GM23338 (cell line): ENCODE results near the gene GRK4.

Experiments used
- CREB1 ChIP-seq: fragments of 250-450 bp; sonication (Bioruptor Pico); IDR thresholded peaks from 2 replicates; pipeline ENCODE4 v1.5.0; 2020; ENCODE audit warnings: low read depth, mild to moderate bottlenecking, moderate library complexity
- CTCF ChIP-seq, 2 experiments: fragments of 200-600 bp in 1 of 2; sonication (generic) in 1 of 2; conservative IDR thresholded peaks; 2 replicates each; pipeline versions ENCODE4 v1.5.1 to v1.6.1; 2016 to 2017; ENCODE audit warnings: antibody characterized with exemption in 2 of 2, low read depth in 2 of 2, mild to moderate bottlenecking in 2 of 2, moderate library complexity in 1 of 2
- EZH2 ChIP-seq: fragments of 200-600 bp; sonication (generic); IDR thresholded peaks from one replicate; pipeline ENCODE4 v1.8.0; 2017; ENCODE audit warnings: antibody characterized with exemption, mild to moderate bottlenecking, low read depth; ENCODE audit not compliant: unreplicated experiment
- JUNB ChIP-seq: IDR thresholded peaks from one replicate; pipeline ENCODE4 v1.6.1; 2016; ENCODE audit warnings: antibody characterized with exemption; ENCODE audit not compliant: unreplicated experiment
- POLR2AphosphoS5 ChIP-seq: IDR thresholded peaks from 2 replicates; pipeline ENCODE4 v1.6.1; 2016; ENCODE audit warnings: antibody characterized with exemption, low read depth
- TF ChIP-seq, protein P1 (sequence below): IDR thresholded peaks from one replicate; pipeline ENCODE4 v1.6.1; 2018; ENCODE audit warnings: antibody characterized with exemption; ENCODE audit not compliant: unreplicated experiment
- TF ChIP-seq, protein P2 (sequence below): IDR thresholded peaks from 2 replicates; pipeline ENCODE4 v1.6.1; 2016; ENCODE audit warnings: antibody characterized with exemption

DNA sequence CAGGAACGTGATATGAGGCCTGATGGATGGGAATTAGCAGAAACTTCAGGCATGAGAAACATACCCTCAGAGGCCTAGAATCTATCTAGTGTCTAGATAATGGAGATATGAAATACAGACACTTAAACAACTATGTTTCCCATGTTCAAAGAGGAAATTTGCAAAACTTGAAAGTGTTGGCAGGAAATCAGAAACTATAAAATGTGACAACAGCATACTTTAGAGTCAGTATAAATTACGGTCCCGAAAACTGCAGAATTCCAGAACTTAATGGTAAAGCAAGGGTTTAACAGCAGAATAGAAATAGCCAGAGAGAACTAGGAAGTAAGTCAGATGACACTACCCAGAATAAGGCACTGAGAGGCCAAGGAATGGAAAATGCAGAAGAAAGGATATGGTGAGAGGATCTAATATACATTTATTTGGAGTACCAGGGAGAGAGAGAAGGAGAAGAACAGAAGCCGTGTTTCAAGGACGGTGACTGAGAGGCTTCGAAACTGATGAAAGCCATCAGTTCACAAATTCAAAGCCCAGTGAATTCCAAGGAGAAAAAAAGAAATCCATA lies 103.5 kb downstream of the GRK4 start:
- TF ChIP-seq, protein P1, sequence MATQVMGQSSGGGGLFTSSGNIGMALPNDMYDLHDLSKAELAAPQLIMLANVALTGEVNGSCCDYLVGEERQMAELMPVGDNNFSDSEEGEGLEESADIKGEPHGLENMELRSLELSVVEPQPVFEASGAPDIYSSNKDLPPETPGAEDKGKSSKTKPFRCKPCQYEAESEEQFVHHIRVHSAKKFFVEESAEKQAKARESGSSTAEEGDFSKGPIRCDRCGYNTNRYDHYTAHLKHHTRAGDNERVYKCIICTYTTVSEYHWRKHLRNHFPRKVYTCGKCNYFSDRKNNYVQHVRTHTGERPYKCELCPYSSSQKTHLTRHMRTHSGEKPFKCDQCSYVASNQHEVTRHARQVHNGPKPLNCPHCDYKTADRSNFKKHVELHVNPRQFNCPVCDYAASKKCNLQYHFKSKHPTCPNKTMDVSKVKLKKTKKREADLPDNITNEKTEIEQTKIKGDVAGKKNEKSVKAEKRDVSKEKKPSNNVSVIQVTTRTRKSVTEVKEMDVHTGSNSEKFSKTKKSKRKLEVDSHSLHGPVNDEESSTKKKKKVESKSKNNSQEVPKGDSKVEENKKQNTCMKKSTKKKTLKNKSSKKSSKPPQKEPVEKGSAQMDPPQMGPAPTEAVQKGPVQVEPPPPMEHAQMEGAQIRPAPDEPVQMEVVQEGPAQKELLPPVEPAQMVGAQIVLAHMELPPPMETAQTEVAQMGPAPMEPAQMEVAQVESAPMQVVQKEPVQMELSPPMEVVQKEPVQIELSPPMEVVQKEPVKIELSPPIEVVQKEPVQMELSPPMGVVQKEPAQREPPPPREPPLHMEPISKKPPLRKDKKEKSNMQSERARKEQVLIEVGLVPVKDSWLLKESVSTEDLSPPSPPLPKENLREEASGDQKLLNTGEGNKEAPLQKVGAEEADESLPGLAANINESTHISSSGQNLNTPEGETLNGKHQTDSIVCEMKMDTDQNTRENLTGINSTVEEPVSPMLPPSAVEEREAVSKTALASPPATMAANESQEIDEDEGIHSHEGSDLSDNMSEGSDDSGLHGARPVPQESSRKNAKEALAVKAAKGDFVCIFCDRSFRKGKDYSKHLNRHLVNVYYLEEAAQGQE: no peak
- TF ChIP-seq, protein P2, sequence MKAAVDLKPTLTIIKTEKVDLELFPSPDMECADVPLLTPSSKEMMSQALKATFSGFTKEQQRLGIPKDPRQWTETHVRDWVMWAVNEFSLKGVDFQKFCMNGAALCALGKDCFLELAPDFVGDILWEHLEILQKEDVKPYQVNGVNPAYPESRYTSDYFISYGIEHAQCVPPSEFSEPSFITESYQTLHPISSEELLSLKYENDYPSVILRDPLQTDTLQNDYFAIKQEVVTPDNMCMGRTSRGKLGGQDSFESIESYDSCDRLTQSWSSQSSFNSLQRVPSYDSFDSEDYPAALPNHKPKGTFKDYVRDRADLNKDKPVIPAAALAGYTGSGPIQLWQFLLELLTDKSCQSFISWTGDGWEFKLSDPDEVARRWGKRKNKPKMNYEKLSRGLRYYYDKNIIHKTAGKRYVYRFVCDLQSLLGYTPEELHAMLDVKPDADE: no peak
- TF ChIP-seq CTCF (conservative IDR thresholded peaks at IDR 0.05; ENCODE audit: low read depth in 2 of 2): no peak
- no peak for TF ChIP-seq EZH2
- TF ChIP-seq POLR2AphosphoS5: no peak
- no peak for TF ChIP-seq CREB1 (CRISPR knock-in tag)
- TF ChIP-seq JUNB: no peak
